Spleen (tissue), 7 donors: ENCODE data around the gene RFC2.

Experiments
- POLR2A ChIP-seq, 3 donors: fragments of 450-650 bp; IDR thresholded peaks; one replicate each; pipeline ENCODE4 v1.5.1; 2017; ENCODE audit warnings: antibody characterized with exemption in 3 of 3, mild to moderate bottlenecking in 1 of 3
- TF ChIP-seq, protein P1 (sequence below), 11 experiments: fragments of 200-600 bp in 7 of 11; fragments of 450-650 bp in 4 of 11; sonication (generic) in 4 of 11; IDR thresholded peaks in 8 of 11; conservative IDR thresholded peaks in 3 of 11; 1 replicate in 7 of 11; 2 replicates in 4 of 11; pipeline versions ENCODE4 v1.4.0 to v1.8.0; 2016 to 2021; ENCODE audit warnings: antibody characterized with exemption in 11 of 11, inconsistent platforms in 4 of 11, mild to moderate bottlenecking in 1 of 11
- donor health status: DM: no; HTN: no; CAD: no; lungs with moderate emphysema.
- donor health status: DM: no; HTN: no; CAD: no.
- donor health status: DM: no; HTN: no; CAD: no.

DNA sequence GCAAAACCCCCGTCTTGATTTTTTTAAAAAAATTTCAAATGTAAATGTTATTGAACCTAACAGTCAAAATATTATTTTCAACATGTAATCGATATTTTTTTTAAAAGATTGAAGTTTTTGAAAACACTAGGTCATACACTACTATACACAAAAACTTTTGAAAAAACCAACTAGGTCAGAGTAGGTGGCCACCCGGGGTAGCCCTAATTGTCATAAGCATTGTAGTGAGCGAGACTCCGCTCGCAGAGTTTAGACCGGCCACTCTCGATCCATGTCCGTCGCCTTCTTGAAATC, 417 bp downstream of the RFC2 start:
- TF ChIP-seq, protein P1, sequence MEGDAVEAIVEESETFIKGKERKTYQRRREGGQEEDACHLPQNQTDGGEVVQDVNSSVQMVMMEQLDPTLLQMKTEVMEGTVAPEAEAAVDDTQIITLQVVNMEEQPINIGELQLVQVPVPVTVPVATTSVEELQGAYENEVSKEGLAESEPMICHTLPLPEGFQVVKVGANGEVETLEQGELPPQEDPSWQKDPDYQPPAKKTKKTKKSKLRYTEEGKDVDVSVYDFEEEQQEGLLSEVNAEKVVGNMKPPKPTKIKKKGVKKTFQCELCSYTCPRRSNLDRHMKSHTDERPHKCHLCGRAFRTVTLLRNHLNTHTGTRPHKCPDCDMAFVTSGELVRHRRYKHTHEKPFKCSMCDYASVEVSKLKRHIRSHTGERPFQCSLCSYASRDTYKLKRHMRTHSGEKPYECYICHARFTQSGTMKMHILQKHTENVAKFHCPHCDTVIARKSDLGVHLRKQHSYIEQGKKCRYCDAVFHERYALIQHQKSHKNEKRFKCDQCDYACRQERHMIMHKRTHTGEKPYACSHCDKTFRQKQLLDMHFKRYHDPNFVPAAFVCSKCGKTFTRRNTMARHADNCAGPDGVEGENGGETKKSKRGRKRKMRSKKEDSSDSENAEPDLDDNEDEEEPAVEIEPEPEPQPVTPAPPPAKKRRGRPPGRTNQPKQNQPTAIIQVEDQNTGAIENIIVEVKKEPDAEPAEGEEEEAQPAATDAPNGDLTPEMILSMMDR (IDR thresholded peaks at IDR 0.05 in 8 of 11, conservative IDR thresholded peaks at IDR 0.05 in 3 of 11): no peak
- TF ChIP-seq POLR2A (IDR thresholded peaks at IDR 0.05): no peak
